Measurements from ENCODE around the gene PCDHB11. TPM values are rescaled to one million over a fixed set of nuclear protein-coding genes. Genes with fewer than 3 reads are reported as not detected.
"Not testable (repeated sequence)": the region's sequence is repeated elsewhere in the genome, so short reads cannot be mapped to it uniquely, and the experiment has no call there.

The PCDHB11 gene
- total RNA-seq, 1 experiment from 2014 or later, result not detected

- Mint-ChIP-seq H3K9me3 (ENCODE audit: unreplicated experiment) (peaks cover 43% of the 10 kb centered on the region), H3K36me3 (ENCODE audit: insufficient read depth, unreplicated experiment) (no peaks in the 10 kb centered on the region), H3K27me3 (ENCODE audit: insufficient read depth, unreplicated experiment) (no peaks in the 10 kb centered on the region), H3K4me1 (ENCODE audit: low read depth, unreplicated experiment) (no peaks in the 10 kb centered on the region), H3K27ac (ENCODE audit: unreplicated experiment) (no peak within 1 kb of the TSS), H3K4me3 (ENCODE audit: unreplicated experiment) (no peak within 1 kb of the TSS)
- ChIA-PET POLR2A (no interaction called here), CTCF (no interaction called here)
- Histone ChIP-seq H3K4me1 (no peaks in the 10 kb centered on the region), H3K9me3 (no peaks in the 10 kb centered on the region), H3K36me3 (ENCODE audit: control insufficient read depth, insufficient read depth, low read length) (no peaks in the 10 kb centered on the region), H3K4me3 (ENCODE audit: low read depth, low read length) (no peak within 1 kb of the TSS), H3K27me3 (replicated peaks; ENCODE audit: control insufficient read depth, insufficient read depth, low read length) (no peaks in the 10 kb centered on the region)
- TF ChIP-seq, protein P1, sequence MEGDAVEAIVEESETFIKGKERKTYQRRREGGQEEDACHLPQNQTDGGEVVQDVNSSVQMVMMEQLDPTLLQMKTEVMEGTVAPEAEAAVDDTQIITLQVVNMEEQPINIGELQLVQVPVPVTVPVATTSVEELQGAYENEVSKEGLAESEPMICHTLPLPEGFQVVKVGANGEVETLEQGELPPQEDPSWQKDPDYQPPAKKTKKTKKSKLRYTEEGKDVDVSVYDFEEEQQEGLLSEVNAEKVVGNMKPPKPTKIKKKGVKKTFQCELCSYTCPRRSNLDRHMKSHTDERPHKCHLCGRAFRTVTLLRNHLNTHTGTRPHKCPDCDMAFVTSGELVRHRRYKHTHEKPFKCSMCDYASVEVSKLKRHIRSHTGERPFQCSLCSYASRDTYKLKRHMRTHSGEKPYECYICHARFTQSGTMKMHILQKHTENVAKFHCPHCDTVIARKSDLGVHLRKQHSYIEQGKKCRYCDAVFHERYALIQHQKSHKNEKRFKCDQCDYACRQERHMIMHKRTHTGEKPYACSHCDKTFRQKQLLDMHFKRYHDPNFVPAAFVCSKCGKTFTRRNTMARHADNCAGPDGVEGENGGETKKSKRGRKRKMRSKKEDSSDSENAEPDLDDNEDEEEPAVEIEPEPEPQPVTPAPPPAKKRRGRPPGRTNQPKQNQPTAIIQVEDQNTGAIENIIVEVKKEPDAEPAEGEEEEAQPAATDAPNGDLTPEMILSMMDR (IDR thresholded peaks at IDR 0.05; ENCODE audit: insufficient read depth in 1 of 2, low read depth in 1 of 2, low read length in 1 of 2, severe bottlenecking in 1 of 2, unreplicated experiment in 1 of 2), result peak; percentile 22 to 28
- no peak for DNase-seq
- intact Hi-C loops (cut with micrococcal nuclease; ENCODE audit: unreplicated experiment), result no loop called here
- BruUV-seq (replicated peaks), result no TSS peak
Observed at GRCh38 chr5:141186897-141187512, 12.4 kb upstream of the PCDHB11 start, which contains the start of gene PCDHB9. TSS of gene PCDHB9 (plus strand) at chr5:141187161. CDS start at chr5:141187319, 158 bp downstream.

- CTCF ChIA-PET, result not testable (repeated sequence)
Observed at GRCh38 chr5:141188682-141189081, 10.7 kb upstream of the PCDHB11 start.

DNA sequence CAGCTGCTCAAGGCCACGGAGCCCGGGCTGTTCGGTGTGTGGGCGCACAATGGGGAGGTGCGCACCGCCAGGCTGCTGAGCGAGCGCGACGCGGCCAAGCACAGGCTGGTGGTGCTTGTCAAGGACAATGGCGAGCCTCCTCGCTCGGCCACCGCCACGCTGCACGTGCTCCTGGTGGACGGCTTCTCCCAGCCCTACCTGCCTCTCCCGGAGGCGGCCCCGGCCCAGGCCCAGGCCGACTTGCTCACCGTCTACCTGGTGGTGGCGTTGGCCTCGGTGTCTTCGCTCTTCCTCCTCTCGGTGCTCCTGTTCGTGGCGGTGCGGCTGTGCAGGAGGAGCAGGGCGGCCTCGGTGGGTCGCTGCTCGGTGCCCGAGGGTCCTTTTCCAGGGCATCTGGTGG is 10.3 kb upstream of the PCDHB11 start:
- H3K4me3 Mint-ChIP-seq (ENCODE audit: unreplicated experiment); H3K36me3 ChIP-seq (ENCODE audit: control insufficient read depth, insufficient read depth, low read length); H3K4me3 ChIP-seq (ENCODE audit: low read depth, low read length); H3K27me3 ChIP-seq (replicated peaks; ENCODE audit: control insufficient read depth, insufficient read depth, low read length); H3K9me3 ChIP-seq; H3K36me3 Mint-ChIP-seq (ENCODE audit: insufficient read depth, unreplicated experiment); BruUV-seq (replicated peaks); H3K27me3 Mint-ChIP-seq (ENCODE audit: insufficient read depth, unreplicated experiment); H3K4me1 Mint-ChIP-seq (ENCODE audit: low read depth, unreplicated experiment); intact Hi-C loops (cut with micrococcal nuclease; ENCODE audit: unreplicated experiment); H3K27ac Mint-ChIP-seq (ENCODE audit: unreplicated experiment); CTCF ChIA-PET; DNase-seq; POLR2A ChIA-PET; H3K4me1 ChIP-seq: not testable (repeated sequence)
- peaks cover 52% of the 10 kb centered on the region for H3K9me3 Mint-ChIP-seq (ENCODE audit: unreplicated experiment)

More at GRCh38 chr5:141188682-141189081, 10.7 kb upstream of the PCDHB11 start:
- H3K4me3 Mint-ChIP-seq (ENCODE audit: unreplicated experiment); H3K4me1 ChIP-seq; H3K27me3 Mint-ChIP-seq (ENCODE audit: insufficient read depth, unreplicated experiment); intact Hi-C loops (cut with micrococcal nuclease; ENCODE audit: unreplicated experiment); H3K4me1 Mint-ChIP-seq (ENCODE audit: low read depth, unreplicated experiment); DNase-seq; H3K9me3 ChIP-seq; H3K36me3 ChIP-seq (ENCODE audit: control insufficient read depth, insufficient read depth, low read length); H3K4me3 ChIP-seq (ENCODE audit: low read depth, low read length); H3K36me3 Mint-ChIP-seq (ENCODE audit: insufficient read depth, unreplicated experiment); BruUV-seq (replicated peaks); H3K27ac Mint-ChIP-seq (ENCODE audit: unreplicated experiment); POLR2A ChIA-PET; H3K27me3 ChIP-seq (replicated peaks; ENCODE audit: control insufficient read depth, insufficient read depth, low read length): not testable (repeated sequence)
- peaks cover 52% of the 10 kb centered on the region for H3K9me3 Mint-ChIP-seq (ENCODE audit: unreplicated experiment)

DNA sequence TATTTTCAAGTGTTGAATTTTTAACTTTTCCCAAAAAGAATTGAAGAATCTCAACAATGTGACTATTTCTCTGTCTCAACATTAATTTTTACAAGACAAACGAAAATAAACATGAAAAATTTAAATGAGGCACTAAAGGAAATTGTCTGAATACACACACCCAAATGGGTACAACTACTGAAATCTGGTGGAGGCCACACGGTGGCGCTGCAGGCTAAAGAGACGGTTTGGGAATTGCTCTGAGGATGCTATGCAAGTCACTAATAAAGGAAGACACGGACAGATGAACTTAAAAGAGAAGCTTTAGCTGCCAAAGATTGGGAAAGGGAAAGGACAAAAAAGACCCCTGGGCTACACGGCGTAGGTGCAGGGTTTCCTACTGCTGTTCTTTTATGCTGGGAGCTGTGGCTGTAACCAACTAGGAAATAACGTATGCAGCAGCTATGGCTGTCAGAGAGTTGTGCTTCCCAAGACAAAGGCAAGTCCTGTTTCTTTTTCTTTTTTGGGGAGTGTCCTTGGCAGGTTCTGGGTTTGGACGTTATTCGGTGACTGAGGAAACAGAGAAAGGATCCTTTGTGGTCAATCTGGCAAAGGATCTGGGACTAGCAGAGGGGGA is 7.2 kb upstream of the PCDHB11 start, which contains the start of gene PCDHB10:
PCDHB10 (plus strand) TSS at position 244 of the 616 bp plus-strand sequence; CDS start at position 444, 200 bp downstream.
- peaks cover 14% of the 10 kb centered on the region for H3K9me3 ChIP-seq
- no peaks in the 10 kb centered on the region for H3K36me3 ChIP-seq (ENCODE audit: control insufficient read depth, insufficient read depth, low read length)
- peak in 1 of 2 experiments; percentile 21 for DNase-seq
- H3K4me1 ChIP-seq, result no peaks in the 10 kb centered on the region
- H3K9me3 Mint-ChIP-seq (ENCODE audit: unreplicated experiment), result peaks cover 39% of the 10 kb centered on the region
- H3K27me3 Mint-ChIP-seq (ENCODE audit: insufficient read depth, unreplicated experiment), result no peaks in the 10 kb centered on the region
- no peak within 1 kb of the TSS for H3K4me3 ChIP-seq (ENCODE audit: low read depth, low read length)
- TF ChIP-seq, protein P1 (IDR thresholded peaks at IDR 0.05; ENCODE audit: insufficient read depth in 1 of 2, low read depth in 1 of 2, low read length in 1 of 2, severe bottlenecking in 1 of 2, unreplicated experiment in 1 of 2), result peak in 1 of 2 experiments; percentile 24
- H3K27ac Mint-ChIP-seq (ENCODE audit: unreplicated experiment), result no peak within 1 kb of the TSS
- ChIA-PET POLR2A (no interaction called here), CTCF (no interaction called here)
- H3K27me3 ChIP-seq (replicated peaks; ENCODE audit: control insufficient read depth, insufficient read depth, low read length), result no peaks in the 10 kb centered on the region
- H3K4me1 Mint-ChIP-seq (ENCODE audit: low read depth, unreplicated experiment), result no peaks in the 10 kb centered on the region
- intact Hi-C loops (cut with micrococcal nuclease; ENCODE audit: unreplicated experiment), result loop anchor here (5.0 kb wide), 1 partner anchor 370 kb away; no protein-coding TSS in a partner anchor
- no TSS peak for BruUV-seq (replicated peaks)
- H3K4me3 Mint-ChIP-seq (ENCODE audit: unreplicated experiment), result peak within 1 kb of the TSS; percentile 40
- H3K36me3 Mint-ChIP-seq (ENCODE audit: insufficient read depth, unreplicated experiment), result no peaks in the 10 kb centered on the region

DNA sequence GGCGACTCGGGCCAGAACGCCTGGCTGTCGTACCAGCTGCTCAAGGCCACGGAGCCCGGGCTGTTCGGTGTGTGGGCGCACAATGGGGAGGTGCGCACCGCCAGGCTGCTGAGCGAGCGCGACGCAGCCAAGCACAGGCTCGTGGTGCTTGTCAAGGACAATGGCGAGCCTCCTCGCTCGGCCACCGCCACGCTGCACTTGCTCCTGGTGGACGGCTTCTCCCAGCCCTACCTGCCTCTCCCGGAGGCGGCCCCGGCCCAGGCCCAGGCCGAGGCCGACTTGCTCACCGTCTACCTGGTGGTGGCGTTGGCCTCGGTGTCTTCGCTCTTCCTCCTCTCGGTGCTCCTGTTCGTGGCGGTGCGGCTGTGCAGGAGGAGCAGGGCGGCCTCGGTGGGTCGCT is 5.1 kb upstream of the PCDHB11 start:
- H3K9me3 ChIP-seq, result peaks cover 22% of the 10 kb centered on the region
- H3K4me3 Mint-ChIP-seq (ENCODE audit: unreplicated experiment); H3K4me3 ChIP-seq (ENCODE audit: low read depth, low read length); H3K27ac Mint-ChIP-seq (ENCODE audit: unreplicated experiment); H3K4me1 ChIP-seq; POLR2A ChIA-PET; BruUV-seq (replicated peaks); H3K36me3 Mint-ChIP-seq (ENCODE audit: insufficient read depth, unreplicated experiment); CTCF ChIA-PET; H3K4me1 Mint-ChIP-seq (ENCODE audit: low read depth, unreplicated experiment); DNase-seq; H3K27me3 Mint-ChIP-seq (ENCODE audit: insufficient read depth, unreplicated experiment); H3K36me3 ChIP-seq (ENCODE audit: control insufficient read depth, insufficient read depth, low read length); H3K27me3 ChIP-seq (replicated peaks; ENCODE audit: control insufficient read depth, insufficient read depth, low read length): not testable (repeated sequence)
- H3K9me3 Mint-ChIP-seq (ENCODE audit: unreplicated experiment), result peaks cover 47% of the 10 kb centered on the region
- intact Hi-C loops (cut with micrococcal nuclease; ENCODE audit: unreplicated experiment), result loop anchor here (5.0 kb wide), 1 partner anchor 368 kb away; no protein-coding TSS in a partner anchor

Measured in Caco-2 (cell line).